ENCODE measurements around the gene WDR33. TPM values are rescaled to one million over a fixed set of nuclear protein-coding genes. Genes with fewer than 3 reads are reported as not detected.

The WDR33 gene
- total RNA-seq, 2 experiments from 2014 or later = 70.7 to 96.6 TPM

DNA sequence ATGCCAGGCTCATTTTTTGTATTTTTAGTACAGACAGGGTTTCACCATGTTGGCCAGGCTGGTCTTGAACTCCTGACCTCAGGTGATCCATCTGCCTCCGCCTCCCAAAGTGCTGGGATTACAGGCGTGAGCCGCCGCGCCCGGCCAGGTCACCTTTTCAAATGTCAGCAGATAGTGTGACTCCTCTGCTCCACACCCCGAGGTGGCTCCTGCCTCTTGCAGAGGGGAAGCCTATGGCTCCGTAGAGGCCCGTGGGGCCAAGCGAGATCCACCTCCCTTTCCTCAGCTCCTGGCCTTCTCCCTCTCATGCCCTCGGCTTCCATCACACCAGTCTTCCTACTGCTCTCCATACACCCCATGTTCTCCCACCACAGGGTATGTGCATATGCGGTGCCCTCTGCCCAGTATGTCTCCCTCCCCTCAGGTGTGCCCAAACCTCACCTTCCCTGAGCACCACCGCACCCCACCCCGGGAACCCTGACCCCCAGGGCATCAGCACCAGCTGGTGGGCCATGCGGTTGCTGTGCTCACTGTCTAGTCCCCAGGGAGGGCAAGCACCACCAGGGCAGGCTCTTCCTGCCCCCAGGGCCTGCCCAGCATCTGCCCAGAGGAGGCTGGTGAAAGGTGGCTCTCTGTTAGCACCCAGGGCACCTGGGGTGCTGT, 154.3 kb downstream of the WDR33 start:
- intact Hi-C loops (cut with micrococcal nuclease; ENCODE audit: unreplicated experiment) = no loop called here
- Histone ChIP-seq H3K4me3 (ENCODE audit: low read depth, low read length, poor library complexity, severe bottlenecking) (no peak overlapping the region), H3K79me2 (ENCODE audit: insufficient read depth, low read depth, low read length) (no peaks in the 10 kb centered on the region), H3K9me3 (ENCODE audit: low read length) (no peaks in the 10 kb centered on the region; the same call in 1 of the 2 replicates), H3K36me3 (ENCODE audit: insufficient read depth, low read length) (no peaks in the 10 kb centered on the region), H3K4me2 (ENCODE audit: low read length) (no peak overlapping the region), H2AFZ (ENCODE audit: low read length) (no peak overlapping the region), H3K4me1 (ENCODE audit: insufficient read depth, low read length, poor library complexity, severe bottlenecking) (no peaks in the 10 kb centered on the region), H3K9me2 (ENCODE audit: insufficient read depth, low read length) (no peaks in the 10 kb centered on the region), H3K27ac (ENCODE audit: low read depth, low read length, poor library complexity, severe bottlenecking) (no peak overlapping the region), H4K20me1 (ENCODE audit: insufficient read depth, low read length) (no peaks in the 10 kb centered on the region)
- no peak for DNase-seq (ENCODE audit: low spot score)
- ChIA-PET POLR2A (interaction anchor here (0.6 kb wide), 1 partner anchor 144 kb away, joined by 5 read pairs; no protein-coding TSS in a partner anchor), CTCF (ENCODE audit: unreplicated experiment) (interaction anchor here (0.6 kb wide), 1 partner anchor 26 kb away, joined by 3 read pairs; no protein-coding TSS in a partner anchor)
- no TSS peak for BruUV-seq (replicated peaks)
- TF ChIP-seq, protein P1, sequence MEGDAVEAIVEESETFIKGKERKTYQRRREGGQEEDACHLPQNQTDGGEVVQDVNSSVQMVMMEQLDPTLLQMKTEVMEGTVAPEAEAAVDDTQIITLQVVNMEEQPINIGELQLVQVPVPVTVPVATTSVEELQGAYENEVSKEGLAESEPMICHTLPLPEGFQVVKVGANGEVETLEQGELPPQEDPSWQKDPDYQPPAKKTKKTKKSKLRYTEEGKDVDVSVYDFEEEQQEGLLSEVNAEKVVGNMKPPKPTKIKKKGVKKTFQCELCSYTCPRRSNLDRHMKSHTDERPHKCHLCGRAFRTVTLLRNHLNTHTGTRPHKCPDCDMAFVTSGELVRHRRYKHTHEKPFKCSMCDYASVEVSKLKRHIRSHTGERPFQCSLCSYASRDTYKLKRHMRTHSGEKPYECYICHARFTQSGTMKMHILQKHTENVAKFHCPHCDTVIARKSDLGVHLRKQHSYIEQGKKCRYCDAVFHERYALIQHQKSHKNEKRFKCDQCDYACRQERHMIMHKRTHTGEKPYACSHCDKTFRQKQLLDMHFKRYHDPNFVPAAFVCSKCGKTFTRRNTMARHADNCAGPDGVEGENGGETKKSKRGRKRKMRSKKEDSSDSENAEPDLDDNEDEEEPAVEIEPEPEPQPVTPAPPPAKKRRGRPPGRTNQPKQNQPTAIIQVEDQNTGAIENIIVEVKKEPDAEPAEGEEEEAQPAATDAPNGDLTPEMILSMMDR (conservative IDR thresholded peaks at IDR 0.05; ENCODE audit: low read length) = no peak
- no peak for TF ChIP-seq EZH2phosphoT487 (IDR thresholded peaks at IDR 0.05; ENCODE audit: borderline replicate concordance, low read depth, low read length)

DNA sequence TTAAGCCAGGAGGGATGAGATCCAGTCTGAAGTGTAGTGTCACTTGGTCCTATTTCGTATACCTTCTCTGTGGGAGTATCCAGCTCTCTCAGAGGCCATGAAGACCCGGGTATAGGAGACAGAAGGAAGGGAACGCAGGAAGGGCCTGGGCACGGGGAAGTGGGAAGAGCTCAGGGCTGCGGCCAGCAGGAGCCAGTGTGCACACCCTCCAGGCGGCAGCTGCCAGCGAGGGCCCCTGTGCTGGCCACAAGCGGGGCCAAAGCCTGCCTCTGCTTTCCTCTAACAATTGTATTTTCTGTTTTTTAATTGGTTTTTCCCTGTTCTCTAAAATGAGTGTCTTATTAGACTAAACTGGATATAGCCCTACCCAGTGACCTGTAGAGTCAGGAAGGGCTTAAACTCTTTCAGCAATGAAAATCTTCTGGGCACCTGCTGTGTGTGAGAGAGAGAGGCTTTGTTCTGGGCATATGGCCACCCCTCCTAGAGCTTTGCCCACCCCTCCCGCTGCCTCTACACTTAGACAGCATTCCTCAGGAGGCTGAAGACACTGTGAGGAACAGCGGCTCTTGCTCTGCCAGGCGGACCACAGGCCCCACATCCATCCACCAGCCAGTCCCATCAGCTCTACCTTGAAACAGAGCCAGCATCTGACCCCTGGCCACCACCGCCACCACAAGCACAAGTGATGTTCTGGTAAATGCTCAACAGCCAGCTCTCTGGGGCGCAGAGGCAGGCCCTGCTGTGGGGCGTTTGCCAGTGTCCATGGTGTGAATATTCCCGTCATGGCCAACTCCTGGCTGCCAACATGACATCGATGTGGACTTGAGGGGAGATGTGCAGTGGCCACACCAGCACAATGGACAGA, 155.5 kb downstream of the WDR33 start:
- H3K36me3 ChIP-seq (ENCODE audit: insufficient read depth, low read length) = no peaks in the 10 kb centered on the region
- H4K20me1 ChIP-seq (ENCODE audit: insufficient read depth, low read length) = no peaks in the 10 kb centered on the region
- H2AFZ ChIP-seq (ENCODE audit: low read length) = no peak overlapping the region
- ChIA-PET POLR2A (no interaction called here), CTCF (ENCODE audit: unreplicated experiment) (interaction anchor here (0.6 kb wide), 1 partner anchor 24 kb away, joined by 3 read pairs; no protein-coding TSS in a partner anchor)
- no peak for DNase-seq (ENCODE audit: low spot score)
- H3K4me3 ChIP-seq (ENCODE audit: low read depth, low read length, poor library complexity, severe bottlenecking) = no peak overlapping the region
- H3K4me1 ChIP-seq (ENCODE audit: insufficient read depth, low read length, poor library complexity, severe bottlenecking) = no peaks in the 10 kb centered on the region
- no peaks in the 10 kb centered on the region for H3K9me2 ChIP-seq (ENCODE audit: insufficient read depth, low read length)
- H3K79me2 ChIP-seq (ENCODE audit: insufficient read depth, low read depth, low read length) = no peaks in the 10 kb centered on the region
- H3K27ac ChIP-seq (ENCODE audit: low read depth, low read length, poor library complexity, severe bottlenecking) = no peak overlapping the region
- no TSS peak for BruUV-seq (replicated peaks)
- no peaks in the 10 kb centered on the region; the same call in 1 of the 2 replicates for H3K9me3 ChIP-seq (ENCODE audit: low read length)
- intact Hi-C loops (cut with micrococcal nuclease; ENCODE audit: unreplicated experiment) = no loop called here
- TF ChIP-seq, protein P1 (conservative IDR thresholded peaks at IDR 0.05; ENCODE audit: low read length) = no peak
- TF ChIP-seq EZH2phosphoT487 (IDR thresholded peaks at IDR 0.05; ENCODE audit: borderline replicate concordance, low read depth, low read length) = no peak
- H3K4me2 ChIP-seq (ENCODE audit: low read length) = no peak overlapping the region

Data from OCI-LY7 (cell line).